GM19397 (cell line): ENCODE results near the gene LFNG.

ENCODE experiments used
- ATAC-seq: cut with Tn5 transposase; IDR thresholded peaks from one replicate; pipeline ENCODE4 v1.9.1; 2021; ENCODE audit warnings: mild to moderate bottlenecking, moderate library complexity; ENCODE audit not compliant: unreplicated experiment

Gene LFNG

GRCh38 chr7:2568521-2569223 is 49.1 kb downstream of the LFNG start:
- ATAC-seq: no peak

GRCh38 chr7:2569421-2569820 is 49.8 kb downstream of the LFNG start:
- ATAC-seq: no peak

- ATAC-seq: no peak
Measured at GRCh38 chr7:2570021-2570420, 50.4 kb downstream of the LFNG start.

GRCh38 chr7:2571409-2571808 is 51.8 kb downstream of the LFNG start:
- no peak for ATAC-seq

GRCh38 chr7:2572101-2572842 is 52.7 kb downstream of the LFNG start:
- no peak for ATAC-seq

- no peak for ATAC-seq
Measured at GRCh38 chr7:2573761-2574160, 54.2 kb downstream of the LFNG start.

GRCh38 chr7:2575046-2575732 is 55.6 kb downstream of the LFNG start:
- no peak for ATAC-seq

- no peak for ATAC-seq
Measured at GRCh38 chr7:2575733-2576340, 56.3 kb downstream of the LFNG start.

GRCh38 chr7:2576742-2577491 is 57.3 kb downstream of the LFNG start:
- no peak for ATAC-seq
